Measurements from ENCODE around the gene DNAJB8.

DNAJB8 gene

DNA sequence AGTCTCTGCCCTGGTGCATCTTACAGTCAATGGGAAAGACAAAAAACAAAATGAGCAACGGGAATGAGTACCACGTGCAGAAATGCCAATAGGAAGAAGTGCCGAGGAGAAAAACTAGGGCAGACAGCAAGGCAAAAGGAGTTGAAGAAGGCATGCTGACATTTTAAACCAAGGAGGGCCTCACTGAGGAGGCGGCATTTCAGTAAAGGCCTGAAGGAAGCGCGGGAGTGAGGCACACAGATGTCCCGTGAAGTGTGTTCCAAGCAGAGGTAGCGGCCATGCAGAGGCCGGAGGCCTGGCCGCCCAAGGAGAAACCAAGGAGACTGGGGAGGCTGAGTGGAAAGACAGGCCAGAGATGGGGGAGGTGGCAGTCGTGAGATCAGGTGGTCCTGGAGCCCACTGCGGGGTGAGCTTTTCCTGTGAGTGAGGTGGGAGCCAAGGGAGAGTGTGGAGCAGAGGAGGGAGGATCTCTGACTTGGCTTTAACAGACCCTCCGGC, 34.8 kb downstream of the DNAJB8 start:
- no peak overlapping the region for H3K4me3 ChIP-seq (ENCODE audit: control insufficient read depth, low read depth, low read length)
- no peak for DNase-seq (ENCODE audit: low read depth)

DNA sequence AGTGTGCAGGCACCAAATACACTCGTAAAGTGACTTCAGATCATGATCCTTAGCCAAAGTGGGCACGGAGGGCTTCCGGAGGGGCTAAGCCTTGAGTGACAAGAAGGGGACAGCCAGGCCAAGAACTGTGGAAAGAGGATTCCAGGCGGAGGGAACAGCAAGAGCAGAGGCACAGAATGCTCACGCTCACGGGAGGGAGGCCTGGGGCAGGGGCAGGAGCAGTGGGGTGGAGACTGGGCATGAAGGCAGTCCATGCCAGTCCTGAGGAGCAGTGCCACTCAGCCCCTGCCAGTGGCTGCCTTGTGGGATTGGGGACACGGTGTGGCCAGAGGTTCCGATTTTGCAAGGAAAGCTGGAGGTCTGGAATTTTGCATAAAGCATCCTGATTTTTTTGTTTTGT, 36.0 kb downstream of the DNAJB8 start:
- no peak for DNase-seq (ENCODE audit: low read depth)
- no peak overlapping the region for H3K4me3 ChIP-seq (ENCODE audit: control insufficient read depth, low read depth, low read length)
- TF ChIP-seq, protein P1, sequence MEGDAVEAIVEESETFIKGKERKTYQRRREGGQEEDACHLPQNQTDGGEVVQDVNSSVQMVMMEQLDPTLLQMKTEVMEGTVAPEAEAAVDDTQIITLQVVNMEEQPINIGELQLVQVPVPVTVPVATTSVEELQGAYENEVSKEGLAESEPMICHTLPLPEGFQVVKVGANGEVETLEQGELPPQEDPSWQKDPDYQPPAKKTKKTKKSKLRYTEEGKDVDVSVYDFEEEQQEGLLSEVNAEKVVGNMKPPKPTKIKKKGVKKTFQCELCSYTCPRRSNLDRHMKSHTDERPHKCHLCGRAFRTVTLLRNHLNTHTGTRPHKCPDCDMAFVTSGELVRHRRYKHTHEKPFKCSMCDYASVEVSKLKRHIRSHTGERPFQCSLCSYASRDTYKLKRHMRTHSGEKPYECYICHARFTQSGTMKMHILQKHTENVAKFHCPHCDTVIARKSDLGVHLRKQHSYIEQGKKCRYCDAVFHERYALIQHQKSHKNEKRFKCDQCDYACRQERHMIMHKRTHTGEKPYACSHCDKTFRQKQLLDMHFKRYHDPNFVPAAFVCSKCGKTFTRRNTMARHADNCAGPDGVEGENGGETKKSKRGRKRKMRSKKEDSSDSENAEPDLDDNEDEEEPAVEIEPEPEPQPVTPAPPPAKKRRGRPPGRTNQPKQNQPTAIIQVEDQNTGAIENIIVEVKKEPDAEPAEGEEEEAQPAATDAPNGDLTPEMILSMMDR (conservative IDR thresholded peaks at IDR 0.05; ENCODE audit: control insufficient read depth, insufficient read depth, low read depth, low read length) = no peak

More for the DNA sequence above, 34.8 kb downstream of the DNAJB8 start:
- TF ChIP-seq, protein P1 (conservative IDR thresholded peaks at IDR 0.05; ENCODE audit: control insufficient read depth, insufficient read depth, low read depth, low read length) = no peak

DNA sequence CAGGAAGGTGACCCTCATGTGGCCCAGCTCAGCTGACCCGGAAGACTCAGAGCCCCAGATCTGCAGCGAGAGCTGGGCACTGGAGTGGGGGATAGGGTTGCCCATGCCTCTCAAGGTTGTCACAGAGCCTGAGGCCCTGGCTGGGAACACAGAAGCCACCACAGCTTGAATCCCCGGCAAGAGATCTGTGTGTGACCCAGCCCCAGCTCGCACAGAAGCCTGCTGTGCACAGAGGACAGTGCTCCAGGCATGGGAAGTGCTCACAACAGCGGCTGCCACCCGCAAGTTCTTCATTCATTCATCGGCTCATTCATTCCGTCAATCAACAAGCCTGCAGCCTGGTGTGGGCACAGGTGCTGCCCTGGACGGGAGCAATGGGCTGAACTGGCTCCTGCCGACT, 36.4 kb downstream of the DNAJB8 start:
- no peak for DNase-seq (ENCODE audit: low read depth)
- H3K4me3 ChIP-seq (ENCODE audit: control insufficient read depth, low read depth, low read length) = no peak overlapping the region
- TF ChIP-seq, protein P1 (conservative IDR thresholded peaks at IDR 0.05; ENCODE audit: control insufficient read depth, insufficient read depth, low read depth, low read length) = no peak

DNA sequence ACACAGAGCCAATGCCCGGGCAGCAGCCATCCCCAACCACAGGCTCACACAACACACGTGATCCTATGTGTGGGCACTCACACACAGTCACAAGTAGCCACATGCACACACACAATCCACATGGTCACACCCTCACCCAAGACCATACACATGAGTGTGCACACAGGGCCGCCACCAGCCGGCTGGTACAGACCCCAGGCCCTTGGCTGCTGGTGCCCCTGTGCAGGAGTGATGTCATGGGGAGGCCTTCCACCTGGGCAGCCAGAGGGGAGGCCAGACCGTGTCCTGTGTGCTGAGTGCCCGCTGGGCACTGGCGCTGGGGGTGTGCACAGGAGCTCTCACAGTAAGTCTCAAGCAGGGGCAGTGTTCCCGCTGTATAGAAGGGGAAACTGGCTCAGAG, 36.9 kb downstream of the DNAJB8 start:
- DNase-seq (ENCODE audit: low read depth) = no peak
- TF ChIP-seq, protein P1 (conservative IDR thresholded peaks at IDR 0.05; ENCODE audit: control insufficient read depth, insufficient read depth, low read depth, low read length) = no peak
- H3K4me3 ChIP-seq (ENCODE audit: control insufficient read depth, low read depth, low read length) = no peak overlapping the region

DNA sequence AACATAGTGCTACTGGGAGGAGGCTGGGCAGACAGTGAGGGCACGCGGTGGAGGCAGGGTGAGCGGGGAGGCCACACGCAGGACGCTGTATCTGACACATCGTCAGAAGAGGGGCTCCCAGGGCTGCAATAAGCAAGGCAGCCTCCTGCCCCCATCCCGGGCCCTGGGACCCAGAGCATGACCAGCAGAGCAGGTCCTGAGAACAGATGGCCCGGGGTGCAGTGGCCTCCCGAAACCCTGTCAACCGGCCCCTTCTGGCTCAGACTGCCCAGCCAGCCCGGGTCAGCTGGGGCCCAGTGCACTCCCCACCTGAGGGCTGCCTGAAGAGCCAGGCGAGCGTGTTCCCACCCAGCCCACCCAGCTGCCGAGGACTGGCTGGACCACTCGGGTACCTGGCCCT, 37.4 kb downstream of the DNAJB8 start:
- no peak overlapping the region for H3K4me3 ChIP-seq (ENCODE audit: control insufficient read depth, low read depth, low read length)
- DNase-seq (ENCODE audit: low read depth) = no peak
- TF ChIP-seq, protein P1 (conservative IDR thresholded peaks at IDR 0.05; ENCODE audit: control insufficient read depth, insufficient read depth, low read depth, low read length) = no peak

DNA sequence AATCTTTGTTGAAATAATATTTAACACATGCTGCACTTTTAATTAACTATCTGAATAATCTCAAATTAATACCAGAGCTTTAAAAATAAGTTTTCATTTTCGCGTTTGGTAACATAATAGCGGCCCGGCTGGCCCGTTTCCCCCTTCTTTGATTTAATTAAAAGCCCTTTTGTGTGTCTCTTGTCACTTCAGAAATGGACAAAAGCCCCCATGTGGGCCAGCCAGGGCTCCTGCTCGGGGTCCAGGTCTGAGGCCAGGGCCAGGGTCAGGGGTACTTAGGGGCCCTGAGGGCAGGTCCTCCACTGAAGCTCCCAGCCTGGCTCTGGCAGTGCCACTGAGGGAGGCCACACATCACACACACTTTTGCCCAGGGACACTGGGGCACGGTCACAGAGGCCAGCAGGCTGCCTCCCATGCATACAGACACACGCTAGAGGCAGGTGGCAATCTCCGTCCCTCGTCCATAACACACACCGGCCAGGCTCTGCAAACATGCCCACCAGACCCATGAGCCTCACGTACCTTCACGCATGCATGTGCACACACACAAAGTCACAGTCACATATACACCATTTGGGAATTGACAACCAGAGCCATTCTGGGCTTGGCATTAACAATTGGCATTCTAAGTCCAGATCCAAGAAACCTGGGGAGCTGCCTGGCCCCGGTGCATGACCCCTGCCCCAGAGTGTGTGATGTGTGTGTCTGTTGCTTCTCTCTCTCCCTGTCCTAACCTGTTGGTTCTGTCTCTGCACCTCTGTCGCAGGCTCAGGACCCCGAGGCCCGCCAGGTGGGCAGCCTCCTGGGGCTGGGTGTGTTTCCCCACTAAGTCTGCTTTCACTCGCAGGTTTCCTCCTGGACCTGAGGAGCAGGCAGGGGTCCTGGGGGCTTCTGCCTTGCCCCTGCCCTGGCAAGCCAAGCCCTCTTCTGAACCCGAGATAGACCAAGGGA, 38.5 kb downstream of the DNAJB8 start:
- no peak for DNase-seq (ENCODE audit: low read depth)
- H3K4me3 ChIP-seq (ENCODE audit: control insufficient read depth, low read depth, low read length) = no peak overlapping the region

More for the DNA sequence above, 38.5 kb downstream of the DNAJB8 start:
- TF ChIP-seq, protein P1 (conservative IDR thresholded peaks at IDR 0.05; ENCODE audit: control insufficient read depth, insufficient read depth, low read depth, low read length) = no peak

Data from fibroblast of mammary gland (primary cell).